ENCODE data around the gene EEF1B2.

DNA sequence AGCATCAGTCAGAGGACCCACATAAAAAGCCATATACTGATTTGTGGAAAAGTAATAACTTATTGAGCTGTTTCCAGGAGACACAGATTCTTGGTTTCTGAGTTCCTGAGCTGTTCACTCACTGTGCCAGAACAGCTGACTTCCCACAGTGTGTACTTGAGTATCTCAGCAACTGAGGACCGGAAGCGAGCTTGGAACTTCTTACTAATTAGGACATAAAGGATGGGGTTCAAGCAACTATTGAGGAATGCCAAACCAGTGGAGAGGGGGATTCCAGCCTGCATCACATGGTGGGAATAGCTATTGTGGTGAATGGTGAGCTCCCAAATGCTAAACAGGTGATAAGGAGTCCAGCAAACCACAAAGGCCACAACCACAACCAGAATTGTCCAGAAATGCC is 16.4 kb downstream of the EEF1B2 start:
- TF ChIP-seq YY1 (IDR thresholded peaks at IDR 0.05; ENCODE audit: insufficient read depth, insufficient read length), result no peak
- no peak for TF ChIP-seq ZNF274 (IDR thresholded peaks at IDR 0.05; ENCODE audit: low read depth, low read length)
- TF ChIP-seq SUZ12 (IDR thresholded peaks at IDR 0.05; ENCODE audit: extremely low read depth, insufficient read depth, insufficient read length), result no peak

All from NT2/D1 (cell line).